NCI-H2107 (cell line): ENCODE results near the gene PSTPIP2.
"Not testable (repeated sequence)": the region's sequence is repeated elsewhere in the genome, so short reads cannot be mapped to it uniquely, and the experiment has no call there.

Source experiments
- DNase-seq: peaks from one replicate; lab custom pipeline; 2025; lab: John Stamatoyannopoulos, UW

Gene PSTPIP2

GRCh38 chr18:46069524-46069923 lies 2.5 kb downstream of the PSTPIP2 start:
- DNase-seq, result no peak

- no peak for DNase-seq
These were observed 3.3 kb downstream of the PSTPIP2 start for GRCh38 chr18:46068763-46069162.

GRCh38 chr18:46067438-46068007 lies 4.5 kb downstream of the PSTPIP2 start:
- no peak for DNase-seq

- no peak for DNase-seq
These were observed 9.3 kb downstream of the PSTPIP2 start for GRCh38 chr18:46062781-46063180.

- no peak for DNase-seq
These were observed 10.3 kb downstream of the PSTPIP2 start for GRCh38 chr18:46061796-46062195.

- no peak for DNase-seq
These were observed 10.7 kb downstream of the PSTPIP2 start for GRCh38 chr18:46061387-46061786.

- DNase-seq, result no peak
These were observed 11.7 kb downstream of the PSTPIP2 start for GRCh38 chr18:46060359-46060841.

GRCh38 chr18:46055838-46056230 lies 16.2 kb downstream of the PSTPIP2 start:
- no peak for DNase-seq

- DNase-seq, result no peak
These were observed 16.9 kb downstream of the PSTPIP2 start for GRCh38 chr18:46054956-46055837.

- DNase-seq, result no peak
These were observed 18.5 kb downstream of the PSTPIP2 start for GRCh38 chr18:46053368-46054095.

GRCh38 chr18:46051731-46052461 lies 20.2 kb downstream of the PSTPIP2 start:
- no peak for DNase-seq

GRCh38 chr18:46050268-46050667 lies 21.8 kb downstream of the PSTPIP2 start:
- DNase-seq, result no peak

- no peak for DNase-seq
These were observed 23.4 kb downstream of the PSTPIP2 start for GRCh38 chr18:46048641-46049040.

GRCh38 chr18:46047369-46047768 lies 24.7 kb downstream of the PSTPIP2 start:
- not testable (repeated sequence) for DNase-seq

GRCh38 chr18:46046688-46047087 lies 25.4 kb downstream of the PSTPIP2 start:
- no peak for DNase-seq

GRCh38 chr18:46046126-46046525 lies 25.9 kb downstream of the PSTPIP2 start:
- DNase-seq, result no peak

GRCh38 chr18:46042571-46043123 lies 29.4 kb downstream of the PSTPIP2 start:
- DNase-seq, result no peak

- no peak for DNase-seq
These were observed 31.3 kb downstream of the PSTPIP2 start for GRCh38 chr18:46040747-46041104.

GRCh38 chr18:46040033-46040746 lies 31.9 kb downstream of the PSTPIP2 start:
- no peak for DNase-seq

- no peak for DNase-seq
These were observed 34.4 kb downstream of the PSTPIP2 start for GRCh38 chr18:46037512-46038305.
